MM.1S (cell line): ENCODE data around the gene KCNJ1.
A peak's percentile ranks its signal among the peaks of the same experiment; 100 is the strongest.

Source experiments
- DNase-seq: peaks from one replicate; pipeline ENCODE4 v3.0.0-alpha.2; 2015
- H2AFZ ChIP-seq: fragments of 300-600 bp; sonication (generic); 2 replicates; pipeline ENCODE4 v1.6.0; 2016; ENCODE audit warnings: antibody characterized with exemption, low read length
- H3F3A ChIP-seq: fragments of 300-600 bp; sonication (generic); 2 replicates; pipeline ENCODE4 v1.6.1; 2016; ENCODE audit warnings: mild to moderate bottlenecking, antibody characterized with exemption, low read length, moderate library complexity, mixed read lengths; ENCODE audit not compliant: insufficient read depth
- H3K27ac ChIP-seq: fragments of 300-600 bp; sonication (generic); 2 replicates; pipeline ENCODE4 v1.5.1; 2016; ENCODE audit warnings: mild to moderate bottlenecking, low read length
- H3K27me3 ChIP-seq: fragments of 300-600 bp; sonication (generic); replicated peaks from 2 replicates; pipeline ENCODE4 v1.6.0; 2016; ENCODE audit warnings: low read length; ENCODE audit not compliant: insufficient read depth
- H3K36me3 ChIP-seq: fragments of 300-600 bp; sonication (generic); replicated peaks from 2 replicates; pipeline ENCODE4 v1.6.1; 2016; ENCODE audit warnings: mild to moderate bottlenecking, low read length, mixed read lengths; ENCODE audit not compliant: insufficient read depth
- H3K4me1 ChIP-seq: fragments of 300-600 bp; sonication (generic); 2 replicates; pipeline ENCODE4 v1.6.1; 2016; ENCODE audit warnings: low read length, mixed read lengths
- H3K4me2 ChIP-seq: fragments of 300-600 bp; sonication (generic); 2 replicates; pipeline ENCODE4 v1.6.0; 2016; ENCODE audit warnings: low read depth, low read length
- H3K4me3 ChIP-seq: fragments of 300-600 bp; sonication (generic); 2 replicates; pipeline ENCODE4 v1.5.1; 2016; ENCODE audit warnings: low read length, mixed read lengths
- H3K79me2 ChIP-seq: fragments of 300-600 bp; sonication (generic); 2 replicates; pipeline ENCODE4 v1.6.1; 2016; ENCODE audit warnings: mixed run types, low read length, mixed read lengths
- H3K9ac ChIP-seq: fragments of 300-600 bp; sonication (generic); 2 replicates; pipeline ENCODE4 v1.6.1; 2016; ENCODE audit warnings: low read length, mixed read lengths
- H3K9me2 ChIP-seq: fragments of 300-600 bp; sonication (generic); replicated peaks from 2 replicates; pipeline ENCODE4 v1.6.1; 2016; ENCODE audit warnings: mild to moderate bottlenecking, low read length, mixed read lengths; ENCODE audit not compliant: insufficient read depth
- H3K9me3 ChIP-seq: fragments of 300-600 bp; sonication (generic); replicated peaks from 2 replicates; pipeline ENCODE4 v1.6.1; 2016; ENCODE audit warnings: mild to moderate bottlenecking, low read length, mixed read lengths; ENCODE audit not compliant: insufficient read depth
- H4K20me1 ChIP-seq: fragments of 300-600 bp; sonication (generic); 2 replicates; pipeline ENCODE4 v1.6.1; 2016; ENCODE audit warnings: mild to moderate bottlenecking, low read length, moderate library complexity, mixed read lengths; ENCODE audit not compliant: insufficient read depth
- EZH2 ChIP-seq: fragments of 300-600 bp; sonication (generic); optimal IDR thresholded peaks from 2 replicates; pipeline ENCODE3; 2017; ENCODE audit warnings: low read depth, mild to moderate bottlenecking, antibody characterized with exemption, low read length, mixed read lengths
- EZH2phosphoT487 ChIP-seq: fragments of 300-600 bp; sonication (generic); IDR thresholded peaks from 2 replicates; pipeline ENCODE4 v1.6.1; 2018; ENCODE audit warnings: antibody characterized with exemption, low read length
- TF ChIP-seq, protein P1 (sequence below): fragments of 300-600 bp; sonication (generic); IDR thresholded peaks from 2 replicates; pipeline ENCODE4 v1.5.1; 2016; ENCODE audit warnings: antibody characterized with exemption, low read length, mixed read lengths

The KCNJ1 gene

GRCh38 chr11:128859563-128860441 lies 7.3 kb downstream of the KCNJ1 start:
- no peaks in the 10 kb centered on the region for H3K9me3 ChIP-seq
- TF ChIP-seq, protein P1, sequence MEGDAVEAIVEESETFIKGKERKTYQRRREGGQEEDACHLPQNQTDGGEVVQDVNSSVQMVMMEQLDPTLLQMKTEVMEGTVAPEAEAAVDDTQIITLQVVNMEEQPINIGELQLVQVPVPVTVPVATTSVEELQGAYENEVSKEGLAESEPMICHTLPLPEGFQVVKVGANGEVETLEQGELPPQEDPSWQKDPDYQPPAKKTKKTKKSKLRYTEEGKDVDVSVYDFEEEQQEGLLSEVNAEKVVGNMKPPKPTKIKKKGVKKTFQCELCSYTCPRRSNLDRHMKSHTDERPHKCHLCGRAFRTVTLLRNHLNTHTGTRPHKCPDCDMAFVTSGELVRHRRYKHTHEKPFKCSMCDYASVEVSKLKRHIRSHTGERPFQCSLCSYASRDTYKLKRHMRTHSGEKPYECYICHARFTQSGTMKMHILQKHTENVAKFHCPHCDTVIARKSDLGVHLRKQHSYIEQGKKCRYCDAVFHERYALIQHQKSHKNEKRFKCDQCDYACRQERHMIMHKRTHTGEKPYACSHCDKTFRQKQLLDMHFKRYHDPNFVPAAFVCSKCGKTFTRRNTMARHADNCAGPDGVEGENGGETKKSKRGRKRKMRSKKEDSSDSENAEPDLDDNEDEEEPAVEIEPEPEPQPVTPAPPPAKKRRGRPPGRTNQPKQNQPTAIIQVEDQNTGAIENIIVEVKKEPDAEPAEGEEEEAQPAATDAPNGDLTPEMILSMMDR: peak; percentile 97
- TF ChIP-seq EZH2phosphoT487 (no peak), EZH2 (no peak)
- H3F3A ChIP-seq: no peaks in the 10 kb centered on the region; the same call in 1 of the 2 replicates
- H2AFZ ChIP-seq: 0 out of 2 replicates have a peak overlapping the region, but pooled peaks have one; percentile 25
- no peaks in the 10 kb centered on the region for H3K9me2 ChIP-seq
- H3K27ac ChIP-seq: no peak overlapping the region
- peak; percentile 85 for DNase-seq
- H3K4me3 ChIP-seq: no peak overlapping the region
- H3K4me2 ChIP-seq: peak overlapping the region; percentile 30; the same call in 1 of the 2 replicates
- H4K20me1 ChIP-seq: no peaks in the 10 kb centered on the region
- no peaks in the 10 kb centered on the region for H3K79me2 ChIP-seq
- no peak overlapping the region for H3K9ac ChIP-seq
- H3K4me1 ChIP-seq: peaks cover 16% of the 10 kb centered on the region
- no peaks in the 10 kb centered on the region for H3K36me3 ChIP-seq
- no peaks in the 10 kb centered on the region for H3K27me3 ChIP-seq

DNA sequence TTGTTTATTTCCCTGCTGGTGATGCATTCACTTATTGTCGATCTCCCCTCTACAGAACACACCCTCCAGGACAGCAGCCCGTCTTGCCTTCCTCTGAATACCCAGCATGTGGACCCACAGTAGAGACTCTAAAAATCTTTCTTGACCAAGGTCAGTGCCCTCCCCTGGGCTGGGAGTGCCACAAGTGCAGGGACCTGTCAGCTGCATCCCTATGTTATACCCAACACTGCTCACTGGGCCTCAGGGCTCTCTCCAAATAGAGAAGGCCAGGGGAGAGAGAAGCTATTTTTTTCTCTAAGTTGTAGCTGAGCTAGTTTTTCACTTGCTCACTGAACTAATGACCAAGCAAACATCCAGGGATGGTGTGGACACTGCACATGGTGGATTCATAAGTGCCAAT lies 9.8 kb downstream of the KCNJ1 start:
- H3K4me1 ChIP-seq: peaks cover 16% of the 10 kb centered on the region
- no peaks in the 10 kb centered on the region for H3K79me2 ChIP-seq
- H3F3A ChIP-seq: no peaks in the 10 kb centered on the region; the same call in 1 of the 2 replicates
- H3K36me3 ChIP-seq: no peaks in the 10 kb centered on the region
- H4K20me1 ChIP-seq: no peaks in the 10 kb centered on the region
- no peak overlapping the region for H3K4me3 ChIP-seq
- DNase-seq: no peak
- no peak overlapping the region for H3K4me2 ChIP-seq
- no peaks in the 10 kb centered on the region for H3K9me2 ChIP-seq
- no peaks in the 10 kb centered on the region for H3K27me3 ChIP-seq
- no peak overlapping the region for H3K27ac ChIP-seq
- no peaks in the 10 kb centered on the region for H3K9me3 ChIP-seq
- H2AFZ ChIP-seq: no peak overlapping the region
- no peak overlapping the region for H3K9ac ChIP-seq
- TF ChIP-seq, protein P1: no peak
- TF ChIP-seq EZH2phosphoT487 (no peak), EZH2 (no peak)

DNA sequence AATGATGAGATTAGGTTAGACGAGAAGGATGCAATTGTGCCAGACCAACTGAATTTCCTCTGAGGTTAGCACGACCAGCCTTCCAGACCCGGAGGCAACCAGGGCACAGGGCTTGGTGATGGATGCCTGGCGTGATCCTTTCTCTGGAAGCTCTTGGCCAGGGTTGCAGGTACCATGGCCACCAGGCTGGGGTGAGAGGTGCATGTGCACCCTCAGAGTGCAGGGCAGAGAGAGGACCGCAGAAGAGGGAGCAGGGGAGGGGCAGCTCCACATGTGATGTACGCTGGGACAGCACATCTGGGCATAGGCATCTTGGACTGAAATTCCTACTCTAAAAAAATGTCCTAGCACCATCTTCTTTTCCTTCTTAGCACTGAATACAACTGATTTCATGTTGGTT lies 10.9 kb downstream of the KCNJ1 start:
- H3K4me1 ChIP-seq: peaks cover 16% of the 10 kb centered on the region
- H3F3A ChIP-seq: no peaks in the 10 kb centered on the region; the same call in 1 of the 2 replicates
- H2AFZ ChIP-seq: no peak overlapping the region
- H3K9me2 ChIP-seq: no peaks in the 10 kb centered on the region
- no peak overlapping the region for H3K4me3 ChIP-seq
- H3K27ac ChIP-seq: no peak overlapping the region
- no peaks in the 10 kb centered on the region for H3K36me3 ChIP-seq
- H4K20me1 ChIP-seq: no peaks in the 10 kb centered on the region
- H3K27me3 ChIP-seq: no peaks in the 10 kb centered on the region
- DNase-seq: no peak
- no peak overlapping the region for H3K9ac ChIP-seq
- H3K9me3 ChIP-seq: no peaks in the 10 kb centered on the region
- no peaks in the 10 kb centered on the region for H3K79me2 ChIP-seq
- TF ChIP-seq EZH2phosphoT487 (no peak), EZH2 (no peak)
- TF ChIP-seq, protein P1: no peak
- no peak overlapping the region for H3K4me2 ChIP-seq
